CD14-positive monocyte (primary cell): ENCODE data around the gene LRRTM1. TPM values are rescaled to one million over a fixed set of nuclear protein-coding genes. Genes with fewer than 3 reads are reported as not detected.

Experiments
- DNase-seq, 3 donors: peaks; one replicate each; pipeline ENCODE4 v3.0.0-alpha.2; 2011 to 2022
- H2AFZ ChIP-seq: 2 replicates; pipeline ENCODE4 v1.6.0; 2012; ENCODE audit warnings: mild to moderate bottlenecking, low read depth, low read length, inconsistent platforms; ENCODE audit not compliant: insufficient read depth, poor library complexity, severe bottlenecking
- H3K27ac ChIP-seq, 2 donors: 1 replicate in 1 of 2; 2 replicates in 1 of 2; pipeline ENCODE4 v1.5.1; 2012 to 2013; ENCODE audit warnings: low read length in 2 of 2, control low read depth in 1 of 2, inconsistent platforms in 1 of 2, low read depth in 1 of 2, mild to moderate bottlenecking in 1 of 2
- H3K27me3 ChIP-seq, 2 donors: one replicate each; pipeline versions ENCODE4 v1.6.0 to v1.6.1; 2011 to 2013; ENCODE audit warnings: low read length in 2 of 2; ENCODE audit not compliant: control insufficient read depth in 2 of 2, insufficient read depth in 2 of 2
- H3K36me3 ChIP-seq, 2 donors: replicated peaks in 1 of 2; 1 replicate in 1 of 2; 2 replicates in 1 of 2; pipeline versions ENCODE4 v1.5.1 to v1.6.1; 2012 to 2013; ENCODE audit warnings: low read length in 2 of 2, control low read depth in 1 of 2, inconsistent platforms in 1 of 2, mild to moderate bottlenecking in 1 of 2; ENCODE audit not compliant: insufficient read depth in 2 of 2, control insufficient read depth in 1 of 2
- H3K4me1 ChIP-seq, 2 donors: 1 replicate in 1 of 2; 2 replicates in 1 of 2; pipeline versions ENCODE4 v1.5.1 to v1.6.1; 2012 to 2013; ENCODE audit warnings: low read length in 2 of 2, control low read depth in 1 of 2, inconsistent platforms in 1 of 2, mild to moderate bottlenecking in 1 of 2, moderate library complexity in 1 of 2; ENCODE audit not compliant: insufficient read depth in 2 of 2, control insufficient read depth in 1 of 2
- H3K4me2 ChIP-seq: replicated peaks from 2 replicates; pipeline ENCODE3; 2012; ENCODE audit warnings: low read length, moderate library complexity, mild to moderate bottlenecking; ENCODE audit not compliant: poor library complexity, severe bottlenecking; ENCODE audit errors: extremely low read depth
- H3K4me3 ChIP-seq, 3 experiments: fragments of 200-600 bp in 1 of 3; sonication (generic) in 1 of 3; replicated peaks in 1 of 3; 1 replicate in 2 of 3; 2 replicates in 1 of 3; pipeline ENCODE4 v1.5.1; 2011 to 2013; ENCODE audit warnings: low read length in 3 of 3, mild to moderate bottlenecking in 3 of 3, control low read depth in 2 of 3, low read depth in 2 of 3, inconsistent platforms in 1 of 3, moderate library complexity in 1 of 3
- H3K79me2 ChIP-seq: 2 replicates; pipeline ENCODE4 v1.6.0; 2012; ENCODE audit warnings: mild to moderate bottlenecking, control low read depth, inconsistent platforms, low read length, moderate library complexity; ENCODE audit not compliant: insufficient read depth
- H3K9ac ChIP-seq: 2 replicates; pipeline ENCODE4 v1.6.0; 2017; ENCODE audit warnings: low read length, mild to moderate bottlenecking; ENCODE audit not compliant: insufficient read depth, poor library complexity, severe bottlenecking
- H3K9me3 ChIP-seq, 2 donors: replicated peaks in 1 of 2; 1 replicate in 1 of 2; 2 replicates in 1 of 2; pipeline versions ENCODE4 v1.5.1 to v1.6.1; 2012 to 2013; ENCODE audit warnings: low read length in 2 of 2, control low read depth in 1 of 2; ENCODE audit not compliant: control insufficient read depth in 1 of 2, insufficient read depth in 1 of 2
- H4K20me1 ChIP-seq: 2 replicates; pipeline ENCODE4 v1.6.0; 2012; ENCODE audit warnings: mild to moderate bottlenecking, low read length, control low read depth, moderate library complexity; ENCODE audit not compliant: insufficient read depth
- H3K27ac Mint-ChIP-seq, 7 donors: one replicate each; pipeline ENCODE4 v1.8.0; 2020; ENCODE audit warnings: mild to moderate bottlenecking in 7 of 7, mixed read lengths in 7 of 7, moderate library complexity in 6 of 7, inconsistent platforms in 2 of 7
- H3K27me3 Mint-ChIP-seq, 3 donors: one replicate each; pipeline ENCODE4 v1.8.0; 2021 to 2022; ENCODE audit warnings: low read depth in 3 of 3, mild to moderate bottlenecking in 3 of 3, mixed read lengths in 3 of 3, moderate library complexity in 3 of 3, inconsistent platforms in 1 of 3
- H3K36me3 Mint-ChIP-seq, 2 donors: one replicate each; pipeline ENCODE4 v1.8.0; 2020; ENCODE audit warnings: mixed read lengths in 2 of 2, inconsistent platforms in 1 of 2, mild to moderate bottlenecking in 1 of 2
- H3K4me1 Mint-ChIP-seq: one replicate; pipeline ENCODE4 v1.8.0; 2020; ENCODE audit warnings: mild to moderate bottlenecking, mixed read lengths
- H3K4me3 Mint-ChIP-seq, 2 donors: one replicate each; pipeline ENCODE4 v1.8.0; 2020; ENCODE audit warnings: mild to moderate bottlenecking in 2 of 2, mixed read lengths in 2 of 2, moderate library complexity in 1 of 2
- H3K9me3 Mint-ChIP-seq, 7 donors: one replicate each; pipeline ENCODE4 v1.8.0; 2020 to 2022; ENCODE audit warnings: mixed read lengths in 7 of 7, mild to moderate bottlenecking in 6 of 7, moderate library complexity in 6 of 7, inconsistent platforms in 2 of 7
- CTCF ChIP-seq: fragments of 200-600 bp; IDR thresholded peaks from one replicate; pipeline ENCODE4 v1.8.0; 2022; ENCODE audit warnings: antibody characterized with exemption, mild to moderate bottlenecking
- WGBS: methylation state at CpG from one replicate; pipeline ENCODE4 v1.1.5; 2013; ENCODE audit warnings: missing lambda C conversion rate; ENCODE audit not compliant: insufficient coverage; 5-methylcytosine and 5-hydroxymethylcytosine counted together
- intact Hi-C, 2 donors: fragments of 100-400 bp; cut with micrococcal nuclease; formaldehyde crosslinking; loops; one replicate each; pipeline versions ENCODE4 v1.15.0 to v1.15.1; 2023
- polyA plus RNA-seq, 3 donors: library from polyadenylated mRNA; depleted of rRNA in 1 of 3; unstranded in 2 of 3; stranded (reverse) in 1 of 3; fragments of 300-500 nt in 2 of 3; fragments of >200 nt in 1 of 3; fragmentation: Illumina TruSeq in 2 of 3; gene quantifications; 1 replicate in 2 of 3; 2 replicates in 1 of 3; pipeline ENCODE4 v1.2.3, GENCODE V29; 2012 to 2021

Gene LRRTM1
- polyA plus RNA-seq, 3 donors = not detected

DNA sequence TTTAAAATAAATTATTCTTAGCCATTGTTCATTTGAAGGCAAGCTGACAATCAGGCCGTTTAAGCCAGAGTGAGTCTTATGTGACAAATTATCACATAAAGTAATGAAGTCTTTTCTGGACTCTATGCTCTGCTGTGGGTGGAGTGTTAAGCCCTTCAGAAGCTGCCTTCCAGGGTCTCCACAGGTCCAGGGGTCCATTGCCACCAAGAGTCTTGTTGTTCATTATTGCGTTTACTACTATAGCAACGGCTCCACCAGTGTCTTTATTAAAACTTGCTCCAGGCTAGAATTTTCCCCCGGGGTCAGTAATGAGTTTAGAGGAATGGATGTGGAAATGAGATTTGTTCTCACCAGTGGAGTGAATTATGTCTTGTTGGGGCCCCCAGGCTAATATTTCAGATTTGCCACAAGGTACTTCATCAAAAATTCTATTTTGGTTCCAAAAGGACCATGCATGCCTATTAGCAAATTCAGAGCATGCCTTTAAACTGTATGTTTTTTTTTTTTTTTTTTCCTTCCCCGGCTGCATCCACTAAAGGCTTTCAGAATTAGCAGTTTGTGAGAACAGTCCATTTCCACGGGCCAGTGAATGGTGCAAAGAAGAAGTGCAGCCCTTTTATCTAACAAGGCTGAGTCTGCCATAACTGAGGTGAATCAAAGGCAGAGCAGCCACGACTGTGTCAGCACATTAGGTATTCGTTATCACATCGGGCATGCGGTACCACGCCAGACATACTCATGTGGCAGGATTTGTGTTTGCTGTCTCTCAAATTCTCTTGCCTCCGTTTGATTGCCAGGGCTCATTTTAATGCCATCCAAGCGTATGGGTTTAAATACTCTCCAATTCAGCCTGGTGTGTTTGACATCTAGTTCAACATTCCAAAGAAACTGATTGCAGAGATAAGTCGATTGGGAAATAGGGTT is 26.2 kb upstream of the LRRTM1 start:
- Histone ChIP-seq H3K36me3 (no peaks in the 10 kb centered on the region), H3K79me2 (no peaks in the 10 kb centered on the region), H4K20me1 (no peaks in the 10 kb centered on the region), H3K27ac (no peak overlapping the region), H3K4me3 (no peak overlapping the region), H3K27me3 (no peaks in the 10 kb centered on the region), H3K4me2 (no peak overlapping the region), H3K9me3 (no peaks in the 10 kb centered on the region), H2AFZ (no peak overlapping the region), H3K9ac (no peak overlapping the region), H3K4me1 (no peaks in the 10 kb centered on the region)
- DNase-seq = no peak
- no peak for TF ChIP-seq CTCF
- WGBS = 98% methylated on average over 8 of the region's 14 CpGs
- Mint-ChIP-seq H3K27ac (no peak overlapping the region), H3K4me3 (no peak overlapping the region), H3K36me3 (no peaks in the 10 kb centered on the region), H3K4me1 (no peaks in the 10 kb centered on the region), H3K9me3 (peaks cover 0 to 7% (median 0%) of the 10 kb centered on the region in 7 donors), H3K27me3 (peaks cover 0 to 4% (median 0%) of the 10 kb centered on the region in 3 donors)
- intact Hi-C loops = no loop called here

DNA sequence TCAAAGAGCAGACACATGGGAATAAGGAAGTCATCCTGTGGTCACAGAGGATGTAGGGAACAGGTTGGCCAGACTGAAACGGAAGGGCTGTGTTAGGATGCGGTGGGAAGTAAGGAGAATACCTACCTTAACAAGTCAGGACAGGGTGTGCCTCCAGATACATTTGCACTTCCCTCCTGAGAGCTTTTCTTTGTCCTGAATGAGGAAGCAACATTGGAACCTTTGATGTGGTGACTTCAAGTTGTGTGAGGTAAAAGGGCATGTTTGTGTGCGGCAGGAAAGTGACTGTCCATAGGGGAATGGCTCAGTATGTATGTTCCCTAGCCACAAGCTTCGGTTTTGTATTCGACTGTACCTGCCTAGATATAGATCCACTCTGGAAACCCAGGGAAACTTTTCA is 24.9 kb upstream of the LRRTM1 start:
- intact Hi-C loops = no loop called here

More for the DNA sequence above, 24.9 kb upstream of the LRRTM1 start:
- Mint-ChIP-seq H3K9me3 (peaks cover 0 to 5% (median 0%) of the 10 kb centered on the region in 7 donors), H3K27ac (no peak overlapping the region), H3K4me1 (no peaks in the 10 kb centered on the region), H3K27me3 (peaks cover 0 to 4% (median 1%) of the 10 kb centered on the region in 3 donors), H3K4me3 (no peak overlapping the region), H3K36me3 (no peaks in the 10 kb centered on the region)
- 88% methylated on average over 3 of the region's 5 CpGs for WGBS
- H2AFZ ChIP-seq = no peak overlapping the region
- H3K36me3 ChIP-seq = no peaks in the 10 kb centered on the region
- no peaks in the 10 kb centered on the region for H3K4me1 ChIP-seq
- H3K9ac ChIP-seq = no peak overlapping the region
- no peak overlapping the region for H3K27ac ChIP-seq
- H3K79me2 ChIP-seq = no peaks in the 10 kb centered on the region
- H3K4me3 ChIP-seq = no peak overlapping the region
- no peaks in the 10 kb centered on the region for H4K20me1 ChIP-seq
- no peak for DNase-seq
- H3K27me3 ChIP-seq = peaks cover 3 to 4% of the 10 kb centered on the region in 2 donors
- no peak overlapping the region for H3K4me2 ChIP-seq
- H3K9me3 ChIP-seq = no peaks in the 10 kb centered on the region
- TF ChIP-seq CTCF = no peak
